RWPE1 (cell line): ENCODE measurements around the gene VAPB.
"Not testable (repeated sequence)": the region's sequence is repeated elsewhere in the genome, so short reads cannot be mapped to it uniquely, and the experiment has no call there.

Experiments used
- CTCF ChIA-PET: fragments of 350-600 bp; sonication (Branson Sonifier 250); formaldehyde crosslinking; extraction: SDS; loops from one replicate; lab custom pipeline; 2021; lab: Yijun Ruan, JAX
- POLR2A ChIA-PET: fragments of 400-600 bp; formaldehyde crosslinking; extraction: SDS; loops from one replicate; lab custom pipeline; 2020; ENCODE audit warnings: antibody characterized with exemption; ENCODE audit not compliant: low non-redundant PET; lab: Yijun Ruan, JAX
- DNase-seq: peaks from one replicate; pipeline ENCODE4 v3.0.0; 2012; ENCODE audit warnings: low spot score
- H3K27ac ChIP-seq: fragments of 450-650 bp; 2 replicates; pipeline ENCODE4 v1.5.1; 2017
- TF ChIP-seq, protein P1 (sequence below): fragments of 450-650 bp; conservative IDR thresholded peaks from 2 replicates; pipeline ENCODE4 v1.5.1; 2017; ENCODE audit warnings: low read depth, mild to moderate bottlenecking

The VAPB gene

DNA sequence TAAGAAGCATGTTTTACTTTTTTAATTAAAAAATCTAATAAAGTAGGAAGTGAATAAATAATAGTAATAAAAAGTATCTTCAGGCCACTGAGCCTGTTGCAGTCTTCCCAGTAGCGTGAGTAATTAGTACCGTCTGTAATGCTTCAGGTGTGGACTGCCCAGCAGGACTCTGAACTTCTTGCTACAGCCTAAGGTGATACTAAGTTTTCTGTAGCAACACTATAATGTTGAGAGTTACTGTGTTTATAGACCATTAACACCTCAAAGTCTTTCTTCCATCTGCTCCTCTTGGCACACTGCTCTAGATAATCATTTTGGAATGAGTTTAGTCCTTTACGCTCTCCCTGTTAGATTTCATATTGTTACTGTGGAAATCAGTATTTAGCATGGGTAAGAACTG is 28.4 kb downstream of the VAPB start:
- ChIA-PET POLR2A (interaction anchor here (0.5 kb wide), 1 partner anchor 23 kb away, joined by 3 read pairs; no protein-coding TSS in a partner anchor), CTCF (no interaction called here)
- DNase-seq: no peak
- TF ChIP-seq, protein P1, sequence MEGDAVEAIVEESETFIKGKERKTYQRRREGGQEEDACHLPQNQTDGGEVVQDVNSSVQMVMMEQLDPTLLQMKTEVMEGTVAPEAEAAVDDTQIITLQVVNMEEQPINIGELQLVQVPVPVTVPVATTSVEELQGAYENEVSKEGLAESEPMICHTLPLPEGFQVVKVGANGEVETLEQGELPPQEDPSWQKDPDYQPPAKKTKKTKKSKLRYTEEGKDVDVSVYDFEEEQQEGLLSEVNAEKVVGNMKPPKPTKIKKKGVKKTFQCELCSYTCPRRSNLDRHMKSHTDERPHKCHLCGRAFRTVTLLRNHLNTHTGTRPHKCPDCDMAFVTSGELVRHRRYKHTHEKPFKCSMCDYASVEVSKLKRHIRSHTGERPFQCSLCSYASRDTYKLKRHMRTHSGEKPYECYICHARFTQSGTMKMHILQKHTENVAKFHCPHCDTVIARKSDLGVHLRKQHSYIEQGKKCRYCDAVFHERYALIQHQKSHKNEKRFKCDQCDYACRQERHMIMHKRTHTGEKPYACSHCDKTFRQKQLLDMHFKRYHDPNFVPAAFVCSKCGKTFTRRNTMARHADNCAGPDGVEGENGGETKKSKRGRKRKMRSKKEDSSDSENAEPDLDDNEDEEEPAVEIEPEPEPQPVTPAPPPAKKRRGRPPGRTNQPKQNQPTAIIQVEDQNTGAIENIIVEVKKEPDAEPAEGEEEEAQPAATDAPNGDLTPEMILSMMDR: no peak
- no peak overlapping the region for H3K27ac ChIP-seq

DNA sequence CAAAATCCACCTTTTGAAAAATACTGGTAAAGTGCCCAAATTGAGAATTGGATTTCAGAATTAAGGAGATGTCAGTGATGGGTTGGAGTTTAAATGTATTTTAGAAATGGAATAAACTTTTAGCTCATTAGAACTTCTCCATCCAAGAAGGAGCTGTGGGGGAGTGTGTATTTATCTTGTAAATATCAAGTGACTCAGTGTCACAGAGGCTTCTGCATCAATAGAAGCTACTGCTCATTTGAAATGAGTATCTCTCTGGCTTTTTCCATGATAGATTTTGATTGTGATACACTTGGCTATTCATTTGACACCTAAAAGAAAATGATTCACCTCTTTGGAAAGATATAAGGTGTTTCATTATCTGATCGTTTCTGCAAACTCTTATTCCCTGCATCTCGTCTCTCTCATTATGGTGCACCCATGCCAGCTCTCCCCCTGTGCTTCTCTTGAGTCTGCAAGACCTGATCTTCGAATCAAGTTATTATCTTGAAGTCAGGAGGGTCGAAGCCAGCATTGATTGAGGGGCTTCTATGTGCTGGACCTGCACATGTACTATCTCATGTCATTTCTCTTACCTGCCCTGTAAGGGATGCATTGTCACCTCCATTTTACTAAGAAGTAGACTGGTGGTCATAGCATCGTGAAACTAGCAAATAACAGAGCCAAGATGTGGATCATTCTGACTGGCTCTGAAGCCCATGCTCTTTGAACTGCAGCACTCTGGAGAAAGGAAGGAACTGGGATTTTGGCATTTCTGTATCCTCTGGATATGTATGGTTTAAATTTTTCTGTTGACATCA is 30.1 kb downstream of the VAPB start:
- POLR2A ChIA-PET: no interaction called here
- CTCF ChIA-PET: interaction anchor here (0.7 kb wide), 1 partner anchor 186 kb away, joined by 4 read pairs; no protein-coding TSS in a partner anchor
- H3K27ac ChIP-seq: no peak overlapping the region
- no peak for DNase-seq
- TF ChIP-seq, protein P1: no peak

DNA sequence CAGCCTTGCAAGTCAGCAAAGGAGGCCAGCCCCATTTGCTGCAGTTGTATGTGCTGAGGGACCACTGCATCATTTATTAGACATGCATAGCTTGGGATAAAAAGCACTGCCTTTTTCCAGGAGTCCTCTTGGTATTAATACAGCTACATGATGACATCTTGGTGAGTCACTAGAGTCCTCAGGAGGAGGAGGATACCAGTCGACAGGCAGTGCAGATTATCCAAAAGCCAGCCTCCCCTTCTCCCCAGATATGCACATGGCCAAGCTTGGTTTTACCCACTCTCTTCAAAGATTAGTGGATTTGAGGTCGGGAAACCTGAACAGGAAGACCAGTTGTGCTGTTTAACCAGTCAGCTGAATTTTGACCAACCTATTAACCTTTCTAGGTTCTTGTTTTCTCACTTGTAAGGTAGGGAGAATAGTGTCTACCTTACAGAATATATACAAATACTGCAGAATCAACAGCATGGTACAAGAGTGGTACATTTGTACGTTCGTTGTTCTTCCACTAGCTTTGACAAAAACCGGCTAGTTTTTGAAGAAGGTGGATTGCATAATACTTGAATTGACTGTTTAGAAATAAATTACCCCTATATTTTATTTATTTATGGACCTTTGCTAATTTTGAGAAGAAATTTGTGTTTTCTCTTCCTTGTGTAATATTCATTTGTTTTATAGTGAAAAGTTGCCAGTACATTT is 31.9 kb downstream of the VAPB start:
- DNase-seq: peak; percentile 91
- CTCF ChIA-PET: interaction anchor here (0.6 to 1.1 kb wide), 4 partner anchors 9 to 801 kb away, joined by 3 to 4 read pairs (median 3); no protein-coding TSS in a partner anchor
- TF ChIP-seq, protein P1: no peak
- POLR2A ChIA-PET: interaction anchor here (0.6 to 0.7 kb wide), 3 partner anchors 37 to 188 kb away, joined by 3 to 5 read pairs (median 3); no protein-coding TSS in a partner anchor
- H3K27ac ChIP-seq: no peak overlapping the region

DNA sequence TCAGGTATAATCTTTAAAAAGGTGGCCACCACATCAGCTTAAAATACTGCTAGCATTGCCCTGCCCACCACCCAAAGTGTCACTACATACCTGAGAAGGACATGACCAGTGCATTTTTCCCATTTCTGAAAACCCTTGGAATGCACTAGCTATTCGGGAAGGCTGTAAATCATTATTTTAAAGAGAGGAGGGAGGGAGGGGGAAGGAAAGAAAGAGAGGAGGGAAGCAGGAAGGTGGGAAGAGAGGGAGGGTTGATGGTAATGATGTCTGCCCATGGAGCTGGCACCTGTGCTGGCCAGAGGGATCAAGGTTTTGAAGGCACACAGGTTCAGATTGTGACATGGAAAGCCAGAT is 32.4 kb downstream of the VAPB start:
- H3K27ac ChIP-seq: no peak overlapping the region
- CTCF ChIA-PET: interaction anchor here (0.6 to 1.1 kb wide), 2 partner anchors 10 to 229 kb away, joined by 3 read pairs; no protein-coding TSS in a partner anchor
- TF ChIP-seq, protein P1: no peak
- no peak for DNase-seq
- POLR2A ChIA-PET: interaction anchor here (0.6 to 0.7 kb wide), 2 partner anchors 37 to 189 kb away, joined by 3 to 5 read pairs; no protein-coding TSS in a partner anchor

DNA sequence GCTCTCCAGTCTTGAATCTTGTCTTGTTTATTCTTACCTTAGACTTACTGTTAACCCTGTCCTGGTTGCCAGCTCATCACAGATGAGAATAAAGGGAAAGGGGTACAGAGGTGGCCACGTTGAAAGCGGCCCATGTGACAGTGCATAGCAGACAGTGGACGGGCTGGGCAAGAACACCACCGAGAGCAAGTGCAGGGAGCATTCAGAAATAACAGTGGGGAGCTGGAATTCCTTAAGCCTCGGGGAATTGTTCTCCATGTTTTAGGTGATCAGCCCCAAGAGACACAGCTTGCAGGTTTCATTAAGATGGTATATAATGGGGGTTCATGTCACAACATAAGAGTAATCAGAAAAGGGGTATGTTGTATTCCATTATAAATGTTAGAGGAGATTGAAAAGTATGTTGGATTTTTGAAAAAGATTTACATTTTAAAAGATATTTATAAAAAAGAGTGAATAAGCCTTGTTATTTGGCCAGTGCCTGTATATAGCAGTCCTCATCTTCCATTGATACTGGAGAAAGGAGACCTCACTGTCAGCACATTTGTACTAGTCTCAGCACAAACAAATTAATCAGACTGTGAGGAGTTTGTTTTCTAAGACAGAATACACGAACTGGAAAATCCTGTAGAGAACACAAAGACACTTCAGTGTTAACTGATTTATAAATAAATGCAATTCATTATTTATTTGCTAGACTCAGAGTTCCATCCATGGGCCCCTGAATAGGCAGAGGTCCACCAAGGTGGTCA is 35.4 kb downstream of the VAPB start:
- POLR2A ChIA-PET: no interaction called here
- H3K27ac ChIP-seq: no peak overlapping the region
- CTCF ChIA-PET: interaction anchor here (1.7 kb wide), 1 partner anchor 190 kb away, joined by 8 read pairs; no protein-coding TSS in a partner anchor
- no peak for DNase-seq
- TF ChIP-seq, protein P1: no peak

DNA sequence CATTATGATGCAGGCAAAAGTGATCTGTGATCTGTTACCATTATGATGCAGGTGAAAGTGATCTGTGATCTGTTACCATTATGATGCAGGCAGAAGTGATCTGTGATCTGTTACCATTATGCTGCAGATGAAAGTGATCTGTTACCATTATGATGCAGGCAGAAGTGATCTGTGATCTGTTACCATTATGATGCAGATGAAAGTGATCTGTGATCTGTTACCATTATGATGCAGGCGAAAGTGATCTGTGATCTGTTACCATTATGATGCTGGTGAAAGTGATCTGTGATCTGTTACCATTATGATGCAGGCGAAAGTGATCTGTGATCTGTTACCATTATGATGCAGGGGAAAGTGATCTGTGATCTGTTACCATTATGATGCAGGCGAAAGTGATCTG is 38.5 kb downstream of the VAPB start:
- DNase-seq, CTCF ChIA-PET, H3K27ac ChIP-seq, POLR2A ChIA-PET: not testable (repeated sequence)
